GM10266 (cell line): ENCODE data around the gene MED20.

Source experiments
- DNase-seq: peaks from one replicate; pipeline ENCODE4 v3.0.0; 2012; ENCODE audit errors: extremely low spot score
- CTCF ChIP-seq: IDR thresholded peaks from 2 replicates; pipeline ENCODE4 v1.5.1; 2012; ENCODE audit warnings: mild to moderate bottlenecking, low read depth; ENCODE audit not compliant: control insufficient read depth, insufficient read depth; ENCODE audit errors: missing control alignments

The MED20 gene

GRCh38 chr6:41964201-41964887 is 43.4 kb upstream of the MED20 start:
- no peak for DNase-seq
- no peak for TF ChIP-seq CTCF

GRCh38 chr6:41963371-41963770 is 42.4 kb upstream of the MED20 start:
- no peak for DNase-seq
- TF ChIP-seq CTCF: no peak

GRCh38 chr6:41960028-41960427 is 39.1 kb upstream of the MED20 start:
- no peak for TF ChIP-seq CTCF
- no peak for DNase-seq

GRCh38 chr6:41958022-41958856 is 37.3 kb upstream of the MED20 start:
- no peak for DNase-seq
- no peak for TF ChIP-seq CTCF

GRCh38 chr6:41957117-41957516 is 36.2 kb upstream of the MED20 start:
- no peak for TF ChIP-seq CTCF
- DNase-seq: no peak

GRCh38 chr6:41955412-41955811 is 34.5 kb upstream of the MED20 start:
- TF ChIP-seq CTCF: no peak
- no peak for DNase-seq

GRCh38 chr6:41954668-41955067 is 33.7 kb upstream of the MED20 start:
- TF ChIP-seq CTCF: no peak
- DNase-seq: no peak
